GM18511 (cell line): ENCODE results near the gene TTLL5.

ENCODE experiments used
- ATAC-seq: cut with Tn5 transposase; IDR thresholded peaks from one replicate; pipeline ENCODE4 v1.9.1; 2021; ENCODE audit warnings: mild to moderate bottlenecking, moderate library complexity; ENCODE audit not compliant: unreplicated experiment

The TTLL5 gene

DNA sequence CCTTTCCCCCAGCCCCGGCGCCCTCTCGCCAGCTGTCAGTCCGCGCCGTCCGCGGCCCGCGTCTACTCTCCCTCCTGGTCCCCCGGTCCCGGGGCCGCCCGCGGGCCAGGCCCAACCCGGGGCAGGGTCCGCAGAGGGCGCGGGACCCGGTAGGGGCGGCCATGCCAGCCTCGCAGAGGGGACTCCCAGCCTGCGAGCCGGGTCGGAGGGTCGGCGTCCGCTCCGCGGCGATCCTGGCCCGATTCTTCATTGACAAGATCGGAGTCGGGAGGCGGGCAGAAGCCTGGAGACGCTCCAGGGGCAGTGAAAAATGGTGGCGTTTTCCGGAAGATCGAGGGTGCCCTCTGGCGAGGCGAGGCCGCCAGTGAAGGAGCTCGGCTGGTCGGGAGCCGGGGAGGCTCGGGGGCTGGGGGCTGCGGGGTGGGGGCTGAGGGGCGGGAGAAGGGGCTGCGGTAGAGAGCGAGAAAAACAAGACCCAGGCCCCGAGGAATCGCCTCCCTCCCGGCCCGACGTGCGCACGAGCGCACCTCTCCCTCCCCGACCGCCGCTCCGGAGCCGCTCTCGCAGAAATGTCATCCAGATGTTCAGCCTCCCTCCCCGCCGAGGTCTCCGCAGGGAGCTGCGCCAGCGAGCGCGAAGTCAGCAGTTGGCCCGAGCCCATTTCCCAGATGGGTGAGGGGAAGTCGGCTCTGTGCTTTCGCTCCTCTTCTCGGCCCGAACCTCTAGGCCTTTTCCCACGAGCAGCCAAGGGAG lies 321.4 kb downstream of the TTLL5 start:
- peak; percentile 57 for ATAC-seq

DNA sequence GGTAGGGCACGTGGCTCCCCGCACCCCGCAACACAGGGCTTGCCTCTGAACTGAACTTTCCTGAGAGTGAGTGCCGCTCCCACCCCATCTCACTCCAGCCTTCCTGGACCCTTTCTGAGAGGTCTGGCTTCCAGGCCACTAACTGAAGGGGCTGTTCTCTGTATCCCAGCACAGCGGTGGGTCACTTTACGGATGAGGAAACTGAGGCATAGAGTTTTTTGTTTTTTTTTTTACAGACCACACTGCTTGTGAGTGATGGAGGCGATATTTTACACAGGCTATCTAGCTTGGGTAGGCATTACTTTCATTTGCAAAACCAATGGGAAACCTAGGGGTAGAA lies 321.9 kb downstream of the TTLL5 start:
- no peak for ATAC-seq

DNA sequence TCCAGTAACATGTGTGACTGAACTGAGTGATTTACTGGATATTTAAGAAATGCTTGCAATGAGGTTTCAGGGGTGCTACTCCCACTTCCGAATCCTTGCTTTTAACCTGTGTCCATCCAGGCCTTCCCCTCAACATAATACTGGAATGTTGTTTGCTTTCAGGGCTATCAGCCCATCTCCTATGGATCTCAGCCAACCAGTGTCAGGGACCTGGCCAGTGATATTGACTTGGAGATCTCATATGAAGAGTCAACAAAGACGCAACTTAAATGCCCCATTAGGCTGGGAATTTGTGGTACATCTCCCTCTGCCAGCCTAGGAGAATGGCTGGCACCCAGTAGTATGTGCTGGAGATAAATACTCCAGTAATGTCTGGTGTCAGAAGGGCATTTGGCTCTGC lies 323.6 kb downstream of the TTLL5 start:
- ATAC-seq: no peak

DNA sequence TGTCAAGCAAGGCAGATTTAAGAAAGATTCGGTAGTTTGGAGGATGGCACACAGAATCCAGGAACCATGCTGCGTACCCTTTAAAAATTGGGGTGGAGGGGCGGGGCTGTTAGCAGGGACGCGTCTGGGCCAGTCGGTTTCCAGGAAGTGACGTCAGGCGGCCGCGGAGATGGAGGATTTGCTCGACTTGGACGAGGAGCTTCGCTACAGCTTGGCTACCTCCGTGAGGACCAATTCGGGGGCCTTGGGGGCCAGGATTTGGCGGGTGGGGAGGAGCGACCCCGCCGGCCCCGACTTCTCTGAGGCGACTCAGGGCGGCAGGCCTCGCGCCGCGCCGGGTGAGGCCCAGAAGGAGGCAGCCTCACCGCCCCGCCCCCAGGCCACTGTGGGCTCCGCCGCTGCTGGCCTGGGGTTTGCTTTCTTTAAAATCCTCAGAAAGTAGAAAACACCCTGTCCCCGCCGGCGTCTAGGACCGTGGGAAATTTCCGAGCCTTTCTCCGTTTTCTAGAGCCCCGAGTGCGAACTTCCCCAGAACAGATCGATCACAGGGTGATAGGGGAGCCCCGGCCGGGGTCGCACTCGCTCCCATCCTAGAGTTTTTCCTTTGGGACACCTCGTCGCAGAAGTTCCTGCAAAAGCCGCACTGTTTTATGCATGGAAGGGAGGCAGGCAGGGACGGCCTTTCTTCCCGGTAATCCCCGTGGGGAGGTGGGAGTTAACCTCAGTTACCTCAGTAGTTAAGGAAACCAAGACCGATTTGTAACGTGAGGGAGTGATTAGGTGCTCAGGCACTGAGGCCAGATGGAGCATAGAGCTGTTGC lies 324.8 kb downstream of the TTLL5 start, which contains the start of gene IFT43:
Gene IFT43, plus strand, starts transcription at position 146 of the 821 bp plus-strand sequence. Its CDS starts 24 bp downstream, at position 170.
- peak; percentile 68 for ATAC-seq

DNA sequence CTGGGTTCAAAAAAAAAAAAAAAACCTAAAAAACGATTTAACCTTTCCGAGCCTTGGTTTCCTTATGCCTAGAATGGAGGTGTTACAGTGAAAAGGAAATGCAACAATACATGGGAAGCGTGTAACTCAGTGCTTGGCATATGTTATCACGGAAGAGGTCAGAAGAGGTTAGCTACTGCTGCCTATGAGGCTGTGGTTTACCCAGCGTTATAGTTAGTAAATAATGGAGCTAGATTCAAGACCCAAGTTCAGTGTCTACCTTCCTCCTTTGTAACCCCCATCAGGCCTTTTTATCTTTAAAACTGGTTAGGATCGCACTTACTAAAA lies 325.4 kb downstream of the TTLL5 start:
- ATAC-seq: no peak

DNA sequence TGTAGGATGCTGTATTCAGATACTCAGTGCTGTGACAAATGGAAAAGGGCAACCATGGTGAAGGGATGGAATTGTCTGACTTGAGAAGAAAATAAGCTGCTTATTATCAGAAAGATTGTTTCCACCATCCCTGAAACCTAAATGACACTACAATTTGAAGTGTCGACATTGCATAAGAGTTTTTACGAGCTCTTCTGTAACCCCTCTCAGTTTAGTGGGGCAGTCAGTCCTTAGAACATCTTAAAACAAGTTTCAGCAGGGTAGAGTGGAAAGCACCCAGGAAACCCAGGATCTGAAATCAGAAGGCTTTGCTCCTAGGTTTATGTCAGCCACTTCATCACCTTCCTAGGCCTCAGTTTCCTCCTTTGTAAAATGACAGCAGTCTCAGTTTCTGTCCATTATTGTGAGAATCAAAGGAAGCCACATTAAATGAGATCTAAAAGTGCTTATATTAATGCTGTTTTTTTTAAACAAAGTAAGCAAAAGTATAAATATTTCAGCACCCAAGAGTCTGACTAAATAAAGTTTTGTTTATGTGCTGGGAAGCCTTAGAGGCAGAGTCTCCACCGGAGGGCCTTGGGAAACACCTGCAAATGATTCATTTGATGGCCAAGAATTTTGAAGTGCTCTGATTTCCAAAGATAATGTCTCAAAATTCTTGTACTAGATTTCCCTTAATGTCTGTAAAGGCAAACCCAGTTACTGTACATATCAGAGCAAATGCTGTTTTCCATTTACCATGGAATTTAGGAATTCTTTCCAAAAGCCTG lies 326.3 kb downstream of the TTLL5 start:
- no peak for ATAC-seq

DNA sequence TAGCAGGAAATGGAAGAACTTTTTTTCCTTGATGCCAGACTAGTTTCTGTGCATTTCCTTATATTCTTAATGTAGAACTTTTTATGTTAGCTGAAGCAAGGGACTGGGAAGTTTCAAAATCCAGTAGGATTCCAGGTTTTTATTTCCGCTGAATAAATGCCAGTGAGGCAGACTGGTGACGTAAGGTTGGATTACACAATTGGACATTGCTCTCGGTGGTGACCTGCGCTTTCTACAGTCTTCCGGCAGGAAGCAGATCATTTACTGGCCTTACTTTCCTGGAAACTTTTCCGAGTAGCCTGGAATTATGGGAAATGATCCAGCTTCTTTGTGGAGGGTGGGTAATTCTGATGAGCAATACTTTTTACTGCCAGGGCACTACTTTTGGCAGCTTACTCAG lies 328.1 kb downstream of the TTLL5 start:
- no peak for ATAC-seq

DNA sequence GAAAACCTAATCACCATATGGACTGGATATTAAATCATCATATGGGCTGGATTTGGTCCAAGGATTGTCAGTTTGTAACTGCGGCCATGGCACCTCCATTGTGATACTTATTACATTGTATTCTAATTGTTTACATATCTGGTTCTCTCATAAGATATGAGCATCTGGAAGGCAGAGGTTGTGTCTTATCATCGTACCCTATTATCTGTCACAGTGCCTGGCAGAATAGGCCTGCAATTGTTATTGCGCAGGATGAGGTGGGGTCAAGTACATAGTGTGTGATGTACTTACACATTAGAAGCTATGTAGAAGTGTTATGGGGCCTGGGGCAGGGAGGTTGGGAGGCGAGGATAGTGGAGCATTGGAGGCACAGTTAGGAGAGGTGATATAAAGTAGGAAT lies 329.3 kb downstream of the TTLL5 start:
- ATAC-seq: no peak

DNA sequence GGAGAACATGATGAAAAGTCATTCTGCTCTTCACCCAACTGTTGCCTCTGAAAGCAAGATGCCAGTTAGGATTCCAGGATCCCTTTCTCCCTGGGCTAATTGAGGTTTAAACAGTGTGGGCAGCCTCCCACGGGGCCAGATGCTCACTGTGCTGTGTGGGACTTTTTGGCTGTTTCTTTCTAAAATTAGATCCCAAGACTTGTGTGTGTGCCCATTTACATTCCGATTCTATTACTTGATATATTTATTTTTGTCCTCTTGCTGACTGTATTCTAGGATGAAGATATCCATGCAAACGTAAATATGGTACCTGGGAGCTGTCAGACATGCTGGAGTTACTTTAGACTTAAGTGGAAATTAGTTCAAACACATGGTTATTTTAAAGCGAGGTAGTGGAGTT lies 330.7 kb downstream of the TTLL5 start:
- no peak for ATAC-seq

DNA sequence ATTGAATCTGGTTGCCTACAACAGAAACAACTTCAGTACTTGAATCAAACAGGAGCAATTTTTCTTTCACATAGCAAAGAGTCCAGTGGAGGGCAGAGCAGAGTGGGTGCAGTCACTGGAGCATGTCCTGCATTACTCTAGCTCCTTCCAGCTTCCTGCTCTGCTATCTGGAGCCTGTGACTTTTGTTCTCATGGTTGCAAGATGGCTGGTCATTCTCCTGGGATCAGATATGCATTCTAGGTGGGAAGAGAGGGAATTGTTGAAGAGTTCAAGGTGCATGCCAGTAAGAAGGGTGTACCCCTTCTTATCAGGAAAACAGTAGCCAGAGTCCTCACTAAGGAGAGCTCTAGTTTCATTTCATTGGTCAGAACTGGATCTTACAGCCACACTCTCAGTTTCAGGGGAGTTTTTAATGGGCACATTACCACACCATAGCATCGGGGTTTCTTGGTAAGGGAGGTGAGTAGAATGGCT lies 332.6 kb downstream of the TTLL5 start:
- peak; percentile 85 for ATAC-seq

DNA sequence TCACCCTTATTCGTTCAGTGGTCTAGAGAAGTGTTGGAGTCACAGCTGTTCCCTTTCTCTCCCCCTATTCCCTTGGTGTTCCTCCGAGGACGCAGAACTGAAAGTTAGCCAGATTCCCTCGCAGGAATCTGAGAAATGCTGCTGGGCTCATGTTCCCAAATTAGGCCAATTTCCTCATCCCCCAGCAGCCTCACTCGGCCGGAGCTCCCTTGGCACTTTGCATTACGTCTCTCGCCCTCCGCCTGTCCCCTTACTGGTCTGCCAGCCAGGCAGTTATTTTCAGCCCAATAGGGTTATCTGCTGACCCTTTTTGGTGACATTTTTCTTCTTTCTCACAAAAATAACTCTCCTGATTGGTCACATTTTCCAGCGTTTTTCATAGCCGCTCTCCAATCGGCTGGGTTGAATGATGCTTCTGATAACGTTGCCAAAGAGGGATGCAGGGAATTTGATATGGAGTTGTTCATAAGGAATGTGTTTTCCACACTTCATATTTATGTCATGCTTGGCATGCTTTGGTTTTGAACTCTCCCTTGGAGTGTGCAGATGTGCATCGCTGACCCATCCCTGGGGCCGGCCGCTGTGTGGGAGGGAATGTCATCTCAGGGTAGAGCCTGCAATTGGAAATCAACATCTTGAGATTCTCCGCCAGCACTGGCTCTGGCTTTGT lies 334.5 kb downstream of the TTLL5 start:
- ATAC-seq: no peak

DNA sequence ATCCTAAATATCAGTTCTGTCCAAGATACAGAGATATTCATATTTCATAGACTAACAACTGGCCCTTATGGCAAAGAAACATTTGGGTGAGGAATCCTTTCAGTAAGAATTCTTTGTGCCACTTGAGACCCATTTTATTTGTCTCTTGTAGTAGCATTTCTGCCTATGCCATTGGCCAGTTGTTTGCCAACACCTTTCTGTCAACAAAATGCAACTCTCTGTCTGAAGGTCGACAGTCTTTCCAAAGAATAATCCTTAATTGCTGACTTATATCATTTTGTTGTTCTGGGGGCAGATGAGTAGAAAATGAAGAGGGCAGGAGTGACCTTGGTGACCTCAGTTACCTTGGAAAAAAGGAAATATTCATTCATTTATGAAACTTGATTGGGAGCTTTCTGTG lies 335.4 kb downstream of the TTLL5 start:
- ATAC-seq: no peak

DNA sequence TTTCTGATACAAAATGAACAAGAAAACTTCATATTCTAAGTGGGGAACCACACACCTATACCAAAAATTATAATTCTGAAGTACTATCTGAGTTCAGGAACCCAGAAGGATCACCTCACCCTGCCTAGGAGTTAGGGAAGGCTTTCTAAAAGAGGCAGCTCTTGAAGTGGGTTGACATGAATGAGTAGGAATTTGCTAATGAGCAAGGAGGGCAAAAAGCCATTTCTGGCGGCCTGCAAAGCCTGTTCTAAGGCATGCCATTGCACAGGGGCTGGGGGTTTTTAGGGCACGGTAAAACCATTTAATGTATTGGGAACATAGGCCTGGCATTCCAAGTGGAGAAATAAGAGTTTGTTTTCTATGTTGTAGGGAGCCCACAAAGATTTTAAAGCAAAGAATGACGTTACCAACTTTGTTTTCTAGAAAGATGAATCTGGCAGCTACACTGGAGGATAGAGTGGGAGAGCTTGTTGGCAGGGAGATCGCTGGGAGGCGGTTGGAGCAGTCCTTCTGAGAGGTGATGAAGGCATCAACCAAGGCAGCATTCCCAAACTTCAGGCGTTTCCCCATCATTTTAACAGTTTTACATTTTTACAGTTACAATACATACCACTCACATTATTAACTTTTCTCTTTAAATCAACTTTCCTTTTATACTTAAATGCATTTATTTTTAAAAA lies 338.6 kb downstream of the TTLL5 start:
- ATAC-seq: no peak

DNA sequence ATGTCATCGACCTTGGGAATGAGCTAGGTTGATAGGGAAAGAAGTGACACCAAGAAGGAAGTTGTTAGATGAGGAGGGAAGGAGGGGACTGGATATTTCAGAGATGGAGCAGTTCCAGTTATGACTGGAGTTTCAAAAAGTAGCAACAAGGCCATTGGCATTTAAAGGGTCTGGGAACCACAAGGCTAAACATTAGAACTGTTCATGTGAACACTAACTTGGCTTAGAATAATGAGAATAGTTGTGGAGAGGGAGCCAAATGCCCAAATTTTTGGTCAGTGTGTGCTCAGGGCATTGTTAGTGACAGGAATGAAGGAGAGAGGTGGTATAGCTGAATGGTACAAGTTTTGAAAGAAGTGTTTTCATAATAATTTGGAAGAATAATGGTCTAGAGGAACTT lies 341.3 kb downstream of the TTLL5 start:
- no peak for ATAC-seq
